GM12801 (cell line): ENCODE data around the gene F2.

Experiments used
- CTCF ChIP-seq: IDR thresholded peaks from one replicate; pipeline ENCODE4 v1.5.1; 2011; ENCODE audit warnings: control low read depth; ENCODE audit not compliant: insufficient read length; ENCODE audit errors: extremely low read depth

The F2 gene

GRCh38 chr11:46692450-46692849 is 26.6 kb upstream of the F2 start:
- TF ChIP-seq CTCF: no peak

- no peak for TF ChIP-seq CTCF
These were observed 25.4 kb upstream of the F2 start for GRCh38 chr11:46693597-46694012.

GRCh38 chr11:46694072-46694471 is 24.9 kb upstream of the F2 start:
- TF ChIP-seq CTCF: no peak

- TF ChIP-seq CTCF: no peak
These were observed 24.4 kb upstream of the F2 start for GRCh38 chr11:46694607-46695006.

- TF ChIP-seq CTCF: no peak
These were observed 23.4 kb upstream of the F2 start for GRCh38 chr11:46695345-46696211.

GRCh38 chr11:46696212-46696558 is 22.8 kb upstream of the F2 start:
- no peak for TF ChIP-seq CTCF

GRCh38 chr11:46697303-46697702 is 21.7 kb upstream of the F2 start:
- no peak for TF ChIP-seq CTCF
